ENCODE results near the gene CORO2B.

The CORO2B gene

GRCh38 chr15:68683026-68683425 is 104.2 kb downstream of the CORO2B start:
- Histone ChIP-seq H3K4me2 (ENCODE audit: low read depth, low read length, poor library complexity, severe bottlenecking) (no peak overlapping the region), H3K36me3 (ENCODE audit: low read length) (no peaks in the 10 kb centered on the region), H3F3A (ENCODE audit: insufficient read depth) (no peaks in the 10 kb centered on the region), H3K9ac (ENCODE audit: low read length) (no peak overlapping the region), H2AFZ (ENCODE audit: low read depth, low read length, severe bottlenecking) (no peak overlapping the region), H3K27me3 (ENCODE audit: low read length) (no peaks in the 10 kb centered on the region), H3K79me2 (ENCODE audit: insufficient read depth, low read length) (no peaks in the 10 kb centered on the region), H3K4me3 (ENCODE audit: insufficient read depth, low read length, poor library complexity, severe bottlenecking) (no peak overlapping the region), H3K9me3 (ENCODE audit: insufficient read depth, low read length) (no peaks in the 10 kb centered on the region), H4K20me1 (ENCODE audit: low read depth, low read length) (no peaks in the 10 kb centered on the region), H3K27ac (ENCODE audit: low read depth, low read length) (no peak overlapping the region), H3K9me2 (replicated peaks; ENCODE audit: insufficient read depth, low read length) (no peaks in the 10 kb centered on the region)
- TF ChIP-seq CTCF (IDR thresholded peaks at IDR 0.05; ENCODE audit: insufficient read depth, low read length, poor library complexity, severe bottlenecking) (no peak), EZH2phosphoT487 (conservative IDR thresholded peaks at IDR 0.05; ENCODE audit: low read length) (no peak)

GRCh38 chr15:68683551-68683950 is 104.8 kb downstream of the CORO2B start:
- H3K79me2 ChIP-seq (ENCODE audit: insufficient read depth, low read length) = no peaks in the 10 kb centered on the region
- H4K20me1 ChIP-seq (ENCODE audit: low read depth, low read length) = no peaks in the 10 kb centered on the region
- no peaks in the 10 kb centered on the region for H3K36me3 ChIP-seq (ENCODE audit: low read length)
- H3K4me2 ChIP-seq (ENCODE audit: low read depth, low read length, poor library complexity, severe bottlenecking) = no peak overlapping the region
- H3K27ac ChIP-seq (ENCODE audit: low read depth, low read length) = no peak overlapping the region
- H3K9ac ChIP-seq (ENCODE audit: low read length) = no peak overlapping the region
- H2AFZ ChIP-seq (ENCODE audit: low read depth, low read length, severe bottlenecking) = no peak overlapping the region
- no peaks in the 10 kb centered on the region for H3K9me2 ChIP-seq (replicated peaks; ENCODE audit: insufficient read depth, low read length)
- TF ChIP-seq EZH2phosphoT487 (conservative IDR thresholded peaks at IDR 0.05; ENCODE audit: low read length) (no peak), CTCF (IDR thresholded peaks at IDR 0.05; ENCODE audit: insufficient read depth, low read length, poor library complexity, severe bottlenecking) (no peak)
- H3K9me3 ChIP-seq (ENCODE audit: insufficient read depth, low read length) = no peaks in the 10 kb centered on the region
- no peaks in the 10 kb centered on the region for H3K27me3 ChIP-seq (ENCODE audit: low read length)
- no peaks in the 10 kb centered on the region for H3F3A ChIP-seq (ENCODE audit: insufficient read depth)
- H3K4me3 ChIP-seq (ENCODE audit: insufficient read depth, low read length, poor library complexity, severe bottlenecking) = no peak overlapping the region

- Histone ChIP-seq H2AFZ (ENCODE audit: low read depth, low read length, severe bottlenecking) (no peak overlapping the region), H3K4me2 (ENCODE audit: low read depth, low read length, poor library complexity, severe bottlenecking) (no peak overlapping the region), H3K9ac (ENCODE audit: low read length) (no peak overlapping the region), H4K20me1 (ENCODE audit: low read depth, low read length) (no peaks in the 10 kb centered on the region), H3K9me2 (replicated peaks; ENCODE audit: insufficient read depth, low read length) (no peaks in the 10 kb centered on the region), H3K79me2 (ENCODE audit: insufficient read depth, low read length) (no peaks in the 10 kb centered on the region), H3K27me3 (ENCODE audit: low read length) (no peaks in the 10 kb centered on the region), H3K4me3 (ENCODE audit: insufficient read depth, low read length, poor library complexity, severe bottlenecking) (no peak overlapping the region), H3K27ac (ENCODE audit: low read depth, low read length) (no peak overlapping the region), H3K9me3 (ENCODE audit: insufficient read depth, low read length) (no peaks in the 10 kb centered on the region), H3K36me3 (ENCODE audit: low read length) (no peaks in the 10 kb centered on the region), H3F3A (ENCODE audit: insufficient read depth) (no peaks in the 10 kb centered on the region)
- no peak for TF ChIP-seq CTCF (IDR thresholded peaks at IDR 0.05; ENCODE audit: insufficient read depth, low read length, poor library complexity, severe bottlenecking)
- no peak for TF ChIP-seq EZH2phosphoT487 (conservative IDR thresholded peaks at IDR 0.05; ENCODE audit: low read length)
Measured at GRCh38 chr15:68684476-68684875, 105.7 kb downstream of the CORO2B start.
